ES-I3 (cell line): ENCODE data around the gene SSBP3.
"Not testable (repeated sequence)": the region's sequence is repeated elsewhere in the genome, so short reads cannot be mapped to it uniquely, and the experiment has no call there.

ENCODE experiments used
- H3K36me3 ChIP-seq: 2 replicates; pipeline ENCODE4 v1.6.1; 2013; ENCODE audit warnings: mild to moderate bottlenecking, low read length, control low read depth, moderate library complexity; ENCODE audit not compliant: insufficient read depth
- H3K4me1 ChIP-seq: 2 replicates; pipeline ENCODE4 v1.6.1; 2013; ENCODE audit warnings: mild to moderate bottlenecking, control low read depth, low read length; ENCODE audit not compliant: insufficient read depth
- H3K9ac ChIP-seq: 2 replicates; pipeline ENCODE4 v1.6.1; 2013; ENCODE audit warnings: low read depth, mild to moderate bottlenecking, low read length, moderate library complexity
- H3K9me3 ChIP-seq: 2 replicates; pipeline ENCODE4 v1.6.1; 2013; ENCODE audit warnings: mild to moderate bottlenecking, low read length, moderate library complexity; ENCODE audit not compliant: control insufficient read depth, insufficient read depth

Gene SSBP3

GRCh38 chr1:54406339-54407153, at the start of gene SSBP3:
Gene SSBP3, minus strand, starts transcription at chr1:54406394.
- H3K4me1 ChIP-seq, result peaks cover 38% of the 10 kb centered on the region
- no peaks in the 10 kb centered on the region for H3K9me3 ChIP-seq
- peak within 1 kb of the TSS; percentile 65 for H3K9ac ChIP-seq
- H3K36me3 ChIP-seq, result peaks cover 7% of the 10 kb centered on the region; the same call in 1 of the 2 replicates

- Histone ChIP-seq H3K36me3 (no peaks in the 10 kb centered on the region), H3K4me1 (peaks cover 4% of the 10 kb centered on the region; the same call in 1 of the 2 replicates), H3K9me3 (peaks cover 5% of the 10 kb centered on the region; the same call in 1 of the 2 replicates), H3K9ac (no peak overlapping the region)
These were observed 47.3 kb upstream of the SSBP3 start for GRCh38 chr1:54453509-54453908.

- Histone ChIP-seq H3K36me3 (no peaks in the 10 kb centered on the region), H3K9me3 (peaks cover 5% of the 10 kb centered on the region; the same call in 1 of the 2 replicates), H3K4me1 (peaks cover 4% of the 10 kb centered on the region; the same call in 1 of the 2 replicates), H3K9ac (no peak overlapping the region)
These were observed 46.8 kb upstream of the SSBP3 start for GRCh38 chr1:54453022-54453421.

- H3K36me3 ChIP-seq, H3K9me3 ChIP-seq, H3K4me1 ChIP-seq, H3K9ac ChIP-seq: not testable (repeated sequence)
These were observed 43.2 kb upstream of the SSBP3 start for GRCh38 chr1:54449431-54449830.

- not testable (repeated sequence) for H3K9ac ChIP-seq, H3K9me3 ChIP-seq, H3K36me3 ChIP-seq, H3K4me1 ChIP-seq
These were observed 42.6 kb upstream of the SSBP3 start for GRCh38 chr1:54448801-54449200.

GRCh38 chr1:54447081-54447480, 40.9 kb upstream of the SSBP3 start:
- not testable (repeated sequence) for H3K9ac ChIP-seq, H3K36me3 ChIP-seq, H3K9me3 ChIP-seq, H3K4me1 ChIP-seq

- Histone ChIP-seq H3K36me3 (no peaks in the 10 kb centered on the region), H3K4me1 (no peaks in the 10 kb centered on the region), H3K9me3 (no peaks in the 10 kb centered on the region)
These were observed 36.0 kb upstream of the SSBP3 start for GRCh38 chr1:54442185-54442584.

GRCh38 chr1:54439550-54440223, 33.5 kb upstream of the SSBP3 start:
- no peaks in the 10 kb centered on the region for H3K36me3 ChIP-seq
- no peaks in the 10 kb centered on the region for H3K9me3 ChIP-seq
- no peak overlapping the region for H3K9ac ChIP-seq
- no peaks in the 10 kb centered on the region for H3K4me1 ChIP-seq

More at GRCh38 chr1:54442185-54442584, 36.0 kb upstream of the SSBP3 start:
- H3K9ac ChIP-seq, result no peak overlapping the region

- no peak overlapping the region for H3K9ac ChIP-seq
These were observed 31.6 kb upstream of the SSBP3 start for GRCh38 chr1:54437783-54438182.

GRCh38 chr1:54436826-54437225, 30.6 kb upstream of the SSBP3 start:
- no peaks in the 10 kb centered on the region for H3K4me1 ChIP-seq
- H3K36me3 ChIP-seq, result no peaks in the 10 kb centered on the region
- H3K9ac ChIP-seq, result no peak overlapping the region
- H3K9me3 ChIP-seq, result no peaks in the 10 kb centered on the region

More at GRCh38 chr1:54437783-54438182, 31.6 kb upstream of the SSBP3 start:
- H3K36me3 ChIP-seq, result no peaks in the 10 kb centered on the region
- H3K9me3 ChIP-seq, result no peaks in the 10 kb centered on the region
- no peaks in the 10 kb centered on the region for H3K4me1 ChIP-seq

GRCh38 chr1:54429838-54430237, 23.6 kb upstream of the SSBP3 start:
- Histone ChIP-seq H3K9me3 (no peaks in the 10 kb centered on the region; the same call in 1 of the 2 replicates), H3K4me1 (no peaks in the 10 kb centered on the region), H3K36me3 (no peaks in the 10 kb centered on the region), H3K9ac (no peak overlapping the region)

GRCh38 chr1:54428837-54429518, 22.8 kb upstream of the SSBP3 start:
- Histone ChIP-seq H3K9me3 (no peaks in the 10 kb centered on the region; the same call in 1 of the 2 replicates), H3K36me3 (no peaks in the 10 kb centered on the region), H3K9ac (no peak overlapping the region), H3K4me1 (no peaks in the 10 kb centered on the region)

GRCh38 chr1:54425152-54425584, 19.0 kb upstream of the SSBP3 start:
- H3K9ac ChIP-seq, result no peak overlapping the region
- no peaks in the 10 kb centered on the region for H3K4me1 ChIP-seq
- H3K9me3 ChIP-seq, result no peaks in the 10 kb centered on the region; the same call in 1 of the 2 replicates
- no peaks in the 10 kb centered on the region for H3K36me3 ChIP-seq

- H3K36me3 ChIP-seq, result no peaks in the 10 kb centered on the region
- H3K4me1 ChIP-seq, result no peaks in the 10 kb centered on the region
- no peak overlapping the region for H3K9ac ChIP-seq
- no peaks in the 10 kb centered on the region; the same call in 1 of the 2 replicates for H3K9me3 ChIP-seq
These were observed 18.2 kb upstream of the SSBP3 start for GRCh38 chr1:54424398-54424797.
